ENCODE results near the gene FBXO45. TPM values are rescaled to one million over a fixed set of nuclear protein-coding genes. Genes with fewer than 3 reads are reported as not detected.

FBXO45 gene, protein sequence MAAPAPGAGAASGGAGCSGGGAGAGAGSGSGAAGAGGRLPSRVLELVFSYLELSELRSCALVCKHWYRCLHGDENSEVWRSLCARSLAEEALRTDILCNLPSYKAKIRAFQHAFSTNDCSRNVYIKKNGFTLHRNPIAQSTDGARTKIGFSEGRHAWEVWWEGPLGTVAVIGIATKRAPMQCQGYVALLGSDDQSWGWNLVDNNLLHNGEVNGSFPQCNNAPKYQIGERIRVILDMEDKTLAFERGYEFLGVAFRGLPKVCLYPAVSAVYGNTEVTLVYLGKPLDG
- 3.0 to 8.5 TPM (median 7.5 TPM) in 5 replicates for total RNA-seq (2022; extraction: Qiagen RNA extraction; ENCODE audit: low read depth)

DNA sequence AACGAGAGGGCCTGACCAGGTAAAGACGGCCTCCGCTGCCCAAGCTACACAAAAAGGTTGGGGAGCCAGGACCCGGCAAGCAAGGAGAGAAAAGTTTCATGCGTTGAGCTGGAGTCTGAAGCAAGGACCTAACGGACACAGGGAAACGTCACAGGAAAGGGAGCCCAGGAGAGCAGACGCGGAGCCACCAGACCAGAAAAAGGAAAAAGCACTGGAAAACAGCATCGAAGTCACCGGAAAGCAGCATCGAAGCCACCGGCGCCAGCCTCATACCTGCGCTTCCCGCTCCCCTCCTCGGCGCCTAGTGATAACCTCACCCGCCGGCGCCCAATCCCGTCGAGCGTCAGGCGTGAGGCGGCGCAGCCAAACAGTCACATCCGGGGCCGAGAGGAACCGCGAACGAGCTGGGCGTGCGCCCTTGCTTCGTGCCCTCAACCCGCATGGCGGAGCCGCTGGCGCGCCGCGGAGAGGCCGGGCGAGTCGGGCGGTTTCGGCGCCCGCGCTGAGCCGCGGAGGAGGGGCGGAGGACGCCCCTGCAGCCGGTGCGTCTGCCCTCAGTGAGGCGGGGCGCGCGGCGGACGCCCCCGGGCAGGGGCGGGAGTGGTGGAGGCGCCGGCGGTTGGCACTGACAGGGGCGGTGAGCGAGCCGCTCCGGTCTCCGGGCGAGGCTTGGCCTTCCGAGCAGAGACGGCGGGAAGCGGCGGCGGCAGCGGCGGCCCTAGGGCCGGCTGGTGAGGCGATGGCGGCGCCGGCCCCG is at the start of gene FBXO45, which contains the start of gene WDR53:
Gene FBXO45, plus strand, starts transcription at position 415 of the 757 bp plus-strand sequence. Its CDS starts 325 bp downstream, at position 740.
Gene WDR53, minus strand, starts transcription at position 309 of the 757 bp plus-strand sequence. CDS start 7,079 bp downstream, outside the sequence.

Other genes starting within 250 kb of the FBXO45 start
- gene TM4SF19, start 230.3 kb upstream of the FBXO45 start, total RNA-seq (2022; extraction: Qiagen RNA extraction; ENCODE audit: low read depth): 7.5 to 11.4 TPM (median 9.4 TPM) in 5 replicates
- gene UBXN7, start 136.2 kb upstream of the FBXO45 start, total RNA-seq (2022; extraction: Qiagen RNA extraction; ENCODE audit: low read depth): 6.3 to 9.3 TPM (median 8.9 TPM) in 5 replicates
- 3.5 to 5.4 TPM (median 4.7 TPM) in 5 replicates for gene RNF168, start 64.9 kb upstream of the FBXO45 start, total RNA-seq (2022; extraction: Qiagen RNA extraction; ENCODE audit: low read depth)
- gene SMCO1, start 53.3 kb upstream of the FBXO45 start, total RNA-seq (2022; extraction: Qiagen RNA extraction; ENCODE audit: low read depth): not detected in 5 replicates
- 8.5 to 10.4 TPM (median 8.8 TPM) in 5 replicates for gene WDR53, start 106 bp upstream of the FBXO45 start, total RNA-seq (2022; extraction: Qiagen RNA extraction; ENCODE audit: low read depth)
- not detected in 5 replicates for gene NRROS, start 71.0 kb downstream of the FBXO45 start, total RNA-seq (2022; extraction: Qiagen RNA extraction; ENCODE audit: low read depth)
- 2.1 to 3.4 TPM (median 2.6 TPM) in 5 replicates for gene CEP19, start 143.6 kb downstream of the FBXO45 start, total RNA-seq (2022; extraction: Qiagen RNA extraction; ENCODE audit: low read depth)
- 28.9 to 34.7 TPM (median 29.9 TPM) in 5 replicates for gene PIGX, start 143.7 kb downstream of the FBXO45 start, total RNA-seq (2022; extraction: Qiagen RNA extraction; ENCODE audit: low read depth)
- 28.5 to 54.8 TPM (median 41.3 TPM) in 5 replicates for gene PAK2, start 171.2 kb downstream of the FBXO45 start, total RNA-seq (2022; extraction: Qiagen RNA extraction; ENCODE audit: low read depth)

Measured in A549 treated with RU486 at 1 μM for 4 hours (cell line).